NCI-H526 (cell line): Measurements from ENCODE around the gene CNP.
"Not testable (repeated sequence)": the region's sequence is repeated elsewhere in the genome, so short reads cannot be mapped to it uniquely, and the experiment has no call there.

Experiments
- DNase-seq, 2 experiments: peaks; one replicate each; lab custom pipeline; 2025; lab: John Stamatoyannopoulos, UW

CNP gene

DNA sequence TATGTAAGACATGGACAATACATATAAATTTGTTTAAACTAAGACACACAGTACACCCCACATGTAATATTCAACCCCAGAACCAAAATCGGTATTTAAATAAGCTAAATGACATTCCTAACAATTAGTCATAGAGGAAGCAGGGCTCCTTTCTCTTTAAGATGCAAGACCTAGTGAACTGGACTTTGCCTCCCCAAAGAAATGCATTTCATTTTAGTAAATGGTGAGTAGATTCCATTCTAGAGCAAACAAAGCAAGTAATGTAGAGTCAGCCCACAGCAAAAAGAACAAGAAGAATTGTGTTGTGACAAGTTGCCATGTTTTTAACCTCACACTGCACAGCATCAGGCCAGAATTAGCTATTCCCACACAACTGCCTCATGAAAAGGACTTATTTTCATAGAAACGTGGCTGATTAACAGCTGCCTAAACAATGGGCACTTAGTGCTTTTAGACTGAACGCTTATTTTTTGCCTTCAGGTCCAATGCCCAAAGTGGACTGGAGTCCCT, 36.3 kb downstream of the CNP start:
- no peak for DNase-seq

DNA sequence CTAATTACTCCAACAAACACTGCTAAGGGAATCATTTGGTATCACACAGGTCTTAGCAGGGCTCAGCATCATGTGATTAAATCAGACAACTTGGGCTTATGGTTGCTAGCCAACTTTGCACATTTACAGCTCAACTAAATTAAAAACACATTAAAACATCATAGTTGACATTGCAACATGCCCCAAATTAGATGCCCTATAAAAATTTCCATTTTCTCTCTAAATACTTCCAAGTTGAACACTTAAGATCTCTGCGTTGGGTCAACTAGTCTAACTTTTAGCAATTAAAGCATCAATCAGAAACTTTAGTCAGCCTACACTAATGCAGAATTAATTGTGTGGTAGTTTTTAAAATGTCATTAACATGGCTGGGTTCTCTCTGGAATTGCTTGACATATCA, 38.6 kb downstream of the CNP start:
- DNase-seq = no peak

- DNase-seq = no peak
These were observed 42.6 kb downstream of the CNP start for GRCh38 chr17:42009170-42009569.

DNA sequence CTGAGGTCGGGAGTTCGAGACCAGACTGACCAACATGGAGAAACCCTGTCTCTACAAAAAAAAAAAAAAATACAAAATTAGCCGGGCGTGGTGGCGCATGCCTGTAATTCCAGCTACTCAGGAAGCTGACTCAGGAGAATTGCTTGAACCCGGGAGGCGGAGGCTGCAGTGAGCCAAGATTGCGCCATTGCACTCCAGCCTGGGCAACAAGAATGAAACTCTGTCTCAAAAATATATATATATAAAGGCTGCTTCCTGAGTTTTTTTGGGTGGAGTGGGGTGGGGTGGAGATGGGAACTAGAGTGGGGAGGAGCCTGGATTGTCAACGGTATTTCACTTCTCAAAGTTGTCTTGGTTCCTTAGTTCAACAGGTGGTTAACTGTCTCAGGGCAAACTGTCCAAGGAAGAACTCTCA, 43.7 kb downstream of the CNP start:
- not testable (repeated sequence) for DNase-seq

GRCh38 chr17:42010898-42011516, 44.4 kb downstream of the CNP start:
- no peak for DNase-seq

GRCh38 chr17:42012363-42012762, 45.8 kb downstream of the CNP start:
- not testable (repeated sequence) for DNase-seq

- DNase-seq = not testable (repeated sequence)
These were observed 47.1 kb downstream of the CNP start for GRCh38 chr17:42013740-42014139.

DNA sequence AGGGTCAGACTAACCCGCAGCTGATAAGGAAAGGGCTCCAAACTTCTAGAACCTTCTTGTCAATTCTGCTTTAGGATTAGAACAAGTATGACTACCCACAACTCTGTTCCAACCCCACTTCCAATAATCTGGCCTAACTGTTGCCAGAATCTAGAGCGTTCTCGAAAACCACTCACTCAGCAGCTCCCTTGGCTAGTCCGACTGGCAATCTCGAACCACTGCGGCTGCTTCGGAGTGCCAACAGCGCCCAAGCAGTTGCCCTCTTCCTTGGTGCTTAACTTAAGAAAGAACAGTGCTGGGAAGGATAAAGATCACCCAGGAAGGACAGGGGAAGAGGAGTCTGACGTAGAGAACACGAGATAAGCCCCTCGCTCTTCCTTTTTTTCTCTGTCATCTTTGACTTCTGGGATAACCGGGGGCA, 49.8 kb downstream of the CNP start:
- DNase-seq = no peak

DNA sequence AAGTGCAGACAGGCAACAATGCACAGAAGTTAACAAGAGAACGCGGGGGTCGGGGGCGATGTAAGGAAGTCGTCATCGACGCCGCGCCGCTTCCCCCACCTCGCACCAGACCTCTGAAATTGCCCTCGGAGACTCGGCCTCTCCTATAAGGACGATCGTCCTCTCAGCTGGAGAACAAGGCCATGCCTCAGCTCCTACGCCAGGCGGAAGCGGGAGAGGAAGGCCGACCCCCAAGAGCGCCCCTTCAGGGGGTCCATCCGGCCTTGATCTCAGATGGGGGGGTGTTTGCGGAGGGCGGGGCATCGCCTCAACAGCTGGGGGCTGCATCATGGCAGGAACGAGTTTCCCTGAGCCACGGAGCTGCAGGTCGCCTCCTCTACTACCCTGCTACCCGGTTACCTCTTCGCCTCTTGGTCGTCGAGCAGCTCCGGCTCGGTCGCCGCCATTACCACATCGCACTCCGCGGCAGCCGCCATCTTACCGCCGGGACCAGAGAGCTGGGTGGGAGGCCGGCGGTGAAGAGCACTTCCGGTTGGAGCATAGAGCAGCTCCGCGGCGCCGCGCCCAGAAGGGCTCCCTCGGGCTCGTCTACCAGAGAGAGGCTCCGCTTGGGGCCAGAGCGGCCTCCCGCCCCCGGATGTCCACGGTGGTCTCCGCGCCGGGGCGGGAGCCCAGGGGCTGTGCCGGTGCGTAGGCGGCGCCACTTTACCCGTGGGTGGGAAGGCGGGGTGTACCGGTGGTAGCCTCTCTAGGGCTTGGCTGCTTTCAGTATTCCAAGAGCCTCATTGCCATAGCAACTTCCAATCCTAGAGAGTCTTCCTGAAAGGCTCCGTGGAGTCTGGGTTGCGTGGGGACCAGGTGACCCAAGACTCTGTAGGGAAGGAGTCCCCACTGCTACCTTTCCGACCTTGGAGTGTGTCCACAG, 50.6 kb downstream of the CNP start, which contains the start of gene DNAJC7:
Gene DNAJC7 (minus strand): TSS at position 499 of the 925 bp plus-strand sequence. CDS start 23 bp downstream, at position 476.
- DNase-seq = peak; percentile 90 to 97

- DNase-seq = no peak
These were observed 51.2 kb downstream of the CNP start for GRCh38 chr17:42017866-42018200.

DNA sequence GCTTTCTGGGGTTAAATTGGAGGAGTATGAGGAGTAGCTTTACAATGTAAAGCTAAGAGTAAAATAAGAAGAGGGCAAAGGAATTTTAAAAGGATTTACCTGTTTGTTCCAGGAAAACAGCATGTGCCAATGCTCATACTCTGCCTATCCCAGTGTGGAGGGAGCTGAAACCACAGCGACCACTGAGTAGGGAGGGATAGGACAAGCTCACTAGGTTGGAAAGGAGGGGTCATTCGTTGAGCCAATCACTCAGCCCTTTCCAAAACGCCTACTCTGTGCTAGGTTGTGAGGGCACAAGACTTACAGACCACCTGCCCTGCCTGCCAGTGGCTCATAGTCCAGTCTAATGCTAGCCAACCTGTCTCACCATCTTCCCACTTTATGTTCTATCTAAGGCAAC, 51.7 kb downstream of the CNP start:
- no peak for DNase-seq

DNA sequence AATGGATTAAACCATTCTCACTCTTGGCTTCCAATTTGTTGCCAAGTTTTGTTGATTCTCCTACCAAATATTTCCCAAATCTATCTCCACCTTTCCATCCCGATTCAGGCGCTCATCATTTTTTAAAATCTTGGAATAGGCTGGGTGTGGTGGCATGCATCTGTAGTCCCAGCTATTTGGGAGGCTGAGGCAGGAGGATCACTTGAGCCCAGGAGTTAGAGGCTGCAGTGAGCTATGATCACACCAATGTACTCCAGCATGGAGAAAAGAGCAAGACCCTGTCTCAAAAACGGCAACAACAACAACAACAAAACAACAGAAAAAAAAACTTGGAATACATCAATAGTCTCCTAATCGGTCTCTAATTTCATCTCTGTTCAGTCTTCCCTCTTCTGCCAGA, 52.4 kb downstream of the CNP start:
- DNase-seq = no peak

DNA sequence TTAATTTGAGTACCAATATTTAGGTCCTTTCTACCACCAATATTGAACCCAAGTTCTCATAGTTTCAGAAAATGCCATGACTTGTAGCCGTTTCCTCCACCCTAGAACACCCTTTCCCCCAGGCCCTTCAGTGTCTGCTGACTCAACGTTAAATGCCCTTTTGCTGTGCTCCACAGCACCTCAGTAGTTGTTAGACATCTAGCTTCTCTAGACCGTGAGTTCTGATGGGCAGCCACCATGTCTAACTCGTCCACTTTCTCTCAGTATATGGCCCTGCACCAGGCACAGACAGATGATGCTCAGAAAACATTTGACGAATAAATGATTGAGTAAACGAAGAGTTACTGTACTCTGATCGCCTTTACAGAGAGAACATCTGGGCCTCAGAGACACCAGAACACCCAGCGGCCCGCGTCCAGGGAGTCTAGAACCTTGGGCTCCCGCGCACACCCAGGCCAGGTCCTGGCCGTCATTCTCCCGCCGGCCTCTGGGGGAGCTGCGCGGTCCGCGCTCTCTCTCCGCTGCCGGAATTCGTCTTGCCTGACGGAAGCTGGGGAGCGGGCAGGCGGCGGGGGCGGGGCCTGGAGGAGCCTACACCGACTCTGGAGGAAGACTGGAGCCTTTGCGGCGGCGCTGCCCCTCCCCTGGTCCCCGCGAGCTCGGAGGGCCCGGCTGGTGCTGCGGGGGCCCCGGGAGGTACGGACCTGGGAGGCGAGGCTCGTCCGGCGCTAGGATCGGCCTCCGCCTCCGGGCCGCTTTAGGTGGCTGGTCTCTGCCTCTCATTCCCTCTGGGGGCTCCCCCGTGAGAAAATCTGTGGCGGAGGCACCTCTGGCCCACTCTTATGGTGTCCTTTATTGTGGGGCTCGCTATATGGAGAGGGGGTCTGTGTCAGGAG, 53.2 kb downstream of the CNP start, which contains the start of gene NKIRAS2:
Gene NKIRAS2 (plus strand): TSS at position 582 of the 896 bp plus-strand sequence. CDS start 1,488 bp downstream, outside the sequence.
- peak; percentile 83 to 95 for DNase-seq

GRCh38 chr17:42020845-42021244, 54.2 kb downstream of the CNP start:
- DNase-seq = not testable (repeated sequence)

DNA sequence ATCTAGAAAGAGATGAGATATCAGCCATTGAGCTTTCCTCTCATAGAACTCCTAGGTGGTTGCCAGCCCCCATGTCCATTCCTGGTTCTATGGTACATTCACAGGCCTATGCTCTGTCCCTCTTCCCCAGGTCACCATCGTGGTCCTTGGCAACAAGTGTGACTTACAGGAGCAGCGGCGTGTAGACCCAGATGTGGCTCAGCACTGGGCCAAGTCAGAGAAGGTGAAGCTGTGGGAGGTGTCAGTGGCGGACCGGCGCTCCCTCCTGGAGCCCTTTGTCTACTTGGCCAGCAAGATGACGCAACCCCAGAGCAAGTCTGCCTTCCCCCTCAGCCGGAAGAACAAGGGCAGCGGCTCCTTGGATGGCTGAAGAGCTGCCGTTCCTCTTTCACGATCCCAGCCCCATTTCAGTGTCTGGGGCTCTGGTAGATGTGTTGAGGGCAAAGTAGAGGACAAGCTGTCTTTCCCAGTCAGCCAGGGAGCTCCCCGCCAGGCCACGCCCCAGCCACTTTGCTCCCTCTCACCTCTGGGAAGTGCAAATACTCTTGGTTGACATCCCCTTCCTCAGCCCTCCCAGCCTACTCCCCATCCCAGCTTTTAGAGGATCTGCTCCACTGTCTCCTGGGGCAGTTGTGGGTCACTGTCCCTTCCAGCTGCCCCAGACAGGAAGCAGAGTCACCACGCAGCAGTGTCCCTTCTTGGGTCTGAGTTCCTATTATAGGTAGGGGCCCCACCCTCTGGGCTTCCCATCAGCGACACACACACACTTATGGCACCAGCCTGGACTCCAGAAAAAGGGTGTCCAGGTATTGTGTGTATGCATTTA, 57.1 kb downstream of the CNP start:
- DNase-seq = no peak

GRCh38 chr17:42025191-42025579, 58.6 kb downstream of the CNP start:
- DNase-seq = no peak

GRCh38 chr17:42025936-42026335, 59.3 kb downstream of the CNP start:
- no peak for DNase-seq

GRCh38 chr17:42026857-42027589, 60.4 kb downstream of the CNP start:
- DNase-seq = no peak
